GM21737 (cell line): ENCODE measurements around the gene ANXA10.

Experiments used
- ATAC-seq: cut with Tn5 transposase; IDR thresholded peaks from one replicate; pipeline ENCODE4 v1.9.1; 2021; ENCODE audit warnings: mild to moderate bottlenecking, moderate library complexity; ENCODE audit not compliant: unreplicated experiment

The ANXA10 gene

DNA sequence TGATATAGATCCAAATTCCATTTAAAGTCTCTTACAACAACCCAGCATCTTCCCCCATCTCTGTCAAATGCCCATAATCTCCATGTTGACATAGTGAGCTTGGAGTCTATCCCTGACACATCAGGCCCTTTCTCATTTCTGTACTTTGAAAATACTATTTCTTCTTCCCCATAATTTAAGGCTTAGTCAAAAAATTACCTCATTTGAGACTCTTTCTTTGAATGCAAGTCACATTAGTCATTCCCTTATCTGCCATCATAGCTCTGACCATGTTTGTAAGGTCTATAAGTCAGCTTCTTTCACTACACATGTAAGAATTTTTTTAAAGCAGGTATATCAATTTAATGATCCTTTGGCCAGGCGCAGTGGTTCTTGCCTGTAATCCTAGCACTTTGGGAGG is 126.3 kb downstream of the ANXA10 start:
- no peak for ATAC-seq

- ATAC-seq = no peak
Measured at GRCh38 chr4:168220893-168221292, 128.6 kb downstream of the ANXA10 start.

GRCh38 chr4:168221301-168221700 is 129.0 kb downstream of the ANXA10 start:
- ATAC-seq = no peak
